Small intestine (tissue), 16 donors: ENCODE data around the gene GTF2A2. TPM values are rescaled to one million over a fixed set of nuclear protein-coding genes. Genes with fewer than 3 reads are reported as not detected.
"Not testable (repeated sequence)": the region's sequence is repeated elsewhere in the genome, so short reads cannot be mapped to it uniquely, and the experiment has no call there.

Source experiments
- DNase-seq, 2 donors: peaks; one replicate each; pipeline versions ENCODE4 v3.0.0 to v3.0.0-alpha.2; 2013
- FAIRE-seq: peaks from 2 replicates; lab custom pipeline; 2012; peaks lifted over from hg19 to GRCh38; lab: Jason Lieb, UNC
- H3K27ac ChIP-seq, 3 donors: one replicate each; pipeline ENCODE4 v1.5.1; 2013; ENCODE audit warnings: low read length in 2 of 3, mild to moderate bottlenecking in 2 of 3, control low read depth in 1 of 3, inconsistent platforms in 1 of 3, low read depth in 1 of 3, moderate library complexity in 1 of 3
- H3K27me3 ChIP-seq, 3 donors: one replicate each; pipeline ENCODE4 v1.6.1; 2013; ENCODE audit warnings: low read length in 3 of 3, inconsistent platforms in 1 of 3; ENCODE audit not compliant: control insufficient read depth in 3 of 3, insufficient read depth in 3 of 3
- H3K36me3 ChIP-seq, 3 donors: one replicate each; pipeline ENCODE4 v1.6.1; 2013; ENCODE audit warnings: low read length in 3 of 3, inconsistent platforms in 1 of 3, low read depth in 1 of 3, mild to moderate bottlenecking in 1 of 3, moderate library complexity in 1 of 3; ENCODE audit not compliant: control insufficient read depth in 3 of 3, insufficient read depth in 2 of 3
- H3K4me1 ChIP-seq, 3 donors: one replicate each; pipeline ENCODE4 v1.6.1; 2013; ENCODE audit warnings: low read length in 2 of 3, inconsistent platforms in 1 of 3, low read depth in 1 of 3, mild to moderate bottlenecking in 1 of 3, moderate library complexity in 1 of 3; ENCODE audit not compliant: control insufficient read depth in 3 of 3, insufficient read depth in 2 of 3
- H3K4me3 ChIP-seq, 3 donors: one replicate each; pipeline ENCODE4 v1.5.1; 2013; ENCODE audit warnings: low read length in 3 of 3, control low read depth in 1 of 3, inconsistent platforms in 1 of 3, low read depth in 1 of 3, mild to moderate bottlenecking in 1 of 3, moderate library complexity in 1 of 3
- H3K9me3 ChIP-seq, 2 donors: one replicate each; pipeline ENCODE4 v1.6.1; 2013; ENCODE audit warnings: low read depth in 1 of 2, low read length in 1 of 2; ENCODE audit not compliant: control insufficient read depth in 2 of 2, insufficient read depth in 1 of 2
- WGBS, 3 donors: extraction: QIAGEN DNeasy Blood & Tissue Kit; methylation state at CpG; one replicate each; pipeline ENCODE4 v1.1.7; 2013; 5-methylcytosine and 5-hydroxymethylcytosine counted together
- long read RNA-seq, 10 donors: transcript quantifications; one replicate each; lab custom pipeline, GENCODE V29; 2026
- polyA plus RNA-seq, 4 donors: library from polyadenylated mRNA; stranded (reverse) in 3 of 4; unstranded in 1 of 4; fragments of 200-250 nt in 3 of 4; fragments of 120-200 nt in 1 of 4; gene quantifications; one replicate each; pipeline versions ENCODE4 v1.2.1 to v1.2.3, GENCODE V29; 2013
- donor health status: healthy with polysubstance abuse.
- donor health status: control.
- donor health status: control.
- donor health status: Bipolar disorder and iron deficiency.
- donor health status: healthy.

The GTF2A2 gene, protein sequence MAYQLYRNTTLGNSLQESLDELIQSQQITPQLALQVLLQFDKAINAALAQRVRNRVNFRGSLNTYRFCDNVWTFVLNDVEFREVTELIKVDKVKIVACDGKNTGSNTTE
- polyA plus RNA-seq = 10 to 100 TPM; 46.5 to 87.8 (median 61.4) TPM
- long read RNA-seq, donor 1 = 0 reads
- long read RNA-seq, donor 2, transcript GTF2A2-202 (5 exons, 1,582 nt) = major isoform, 27 of 28 reads
- long read RNA-seq, donor 2, partial matches to known transcripts = 0 of 28 reads
- long read RNA-seq, donor 2, other reads (novel, unspliced or antisense) = 0 of 28 reads
- long read RNA-seq, donor 3, transcript GTF2A2-202 (5 exons, 1,582 nt) = major isoform, 21 of 22 reads
- long read RNA-seq, donor 3, partial matches to known transcripts = 0 of 22 reads
- long read RNA-seq, donor 3, other reads (novel, unspliced or antisense) = 0 of 22 reads
- long read RNA-seq, donor 4, partial matches to known transcripts = 0 of 1 reads
- long read RNA-seq, donor 4, other reads (novel, unspliced or antisense) = 0 of 1 reads
- long read RNA-seq, donor 5, partial matches to known transcripts = 0 of 2 reads
- long read RNA-seq, donor 5, other reads (novel, unspliced or antisense) = 0 of 2 reads
- long read RNA-seq, donor 6, transcript GTF2A2-202 (5 exons, 1,582 nt) = major isoform, 32 of 34 reads
- long read RNA-seq, donor 6, partial matches to known transcripts = 0 of 34 reads
- long read RNA-seq, donor 6, other reads (novel, unspliced or antisense) = 0 of 34 reads
- long read RNA-seq, donor 7, transcript GTF2A2-202 (5 exons, 1,582 nt) = major isoform, 76 of 90 reads
- long read RNA-seq, donor 7, transcript GTF2A2-201 (3 exons, 518 nt) = minor isoform, 7 of 90 reads
- long read RNA-seq, donor 7, partial matches to known transcripts = 0 of 90 reads
- long read RNA-seq, donor 7, other reads (novel, unspliced or antisense) = 5 of 90 reads
- long read RNA-seq, donor 8, partial matches to known transcripts = 0 of 3 reads
- long read RNA-seq, donor 8, other reads (novel, unspliced or antisense) = 0 of 3 reads
- long read RNA-seq, donor 9, transcript GTF2A2-202 (5 exons, 1,582 nt) = major isoform, 9 of 11 reads
- long read RNA-seq, donor 9, partial matches to known transcripts = 0 of 11 reads
- long read RNA-seq, donor 9, other reads (novel, unspliced or antisense) = 0 of 11 reads
- long read RNA-seq, donor 10, transcript GTF2A2-202 (5 exons, 1,582 nt) = major isoform, 44 of 45 reads
- long read RNA-seq, donor 10, partial matches to known transcripts = 0 of 45 reads
- long read RNA-seq, donor 10, other reads (novel, unspliced or antisense) = 0 of 45 reads

GRCh38 chr15:59656897-59657634, at the start of gene GTF2A2:
Gene GTF2A2 (minus strand): TSS chr15:59657515. CDS start chr15:59652277, 5,238 bp downstream.
- peak; percentile 96 to 97 for DNase-seq

DNA sequence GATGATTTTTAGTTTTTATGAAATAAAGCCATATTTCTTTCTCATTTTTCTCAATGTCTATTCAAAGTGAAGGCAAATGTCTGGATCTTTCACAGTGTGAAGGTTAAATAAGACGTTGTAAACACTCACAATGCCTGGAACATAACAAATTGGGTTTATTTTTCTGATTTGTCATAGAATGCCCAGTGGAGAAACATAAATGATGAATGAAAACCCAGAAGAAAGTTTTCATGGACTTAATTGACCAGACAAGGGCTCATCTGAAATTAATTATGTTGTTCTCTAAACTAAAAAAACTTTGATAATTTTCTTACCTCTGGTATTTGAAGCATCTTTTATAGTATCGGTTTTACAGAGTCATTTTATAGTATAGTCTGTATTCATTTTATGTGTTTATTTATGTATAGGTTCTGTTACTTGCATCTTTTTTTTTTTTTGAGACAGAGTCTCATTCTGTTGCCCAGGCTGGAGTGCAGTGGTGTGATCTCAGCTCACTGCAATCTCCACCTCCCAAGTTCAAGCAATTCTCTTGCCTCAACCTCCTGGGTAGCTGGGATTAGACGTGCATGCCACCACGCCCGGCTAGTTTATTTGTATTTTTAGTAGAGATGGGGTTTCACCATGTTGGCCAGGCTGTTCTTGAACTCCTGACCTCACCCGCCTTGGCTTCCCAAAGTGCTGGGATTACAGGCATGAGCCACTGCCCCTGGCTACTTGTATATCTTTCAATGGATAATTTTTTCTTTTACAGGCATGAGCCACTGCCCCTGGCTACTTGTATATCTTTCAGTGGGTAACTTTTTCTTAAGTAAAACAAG, 46.9 kb upstream of the GTF2A2 start:
- Histone ChIP-seq H3K36me3 (no peaks in the 10 kb centered on the region), H3K9me3 (no peaks in the 10 kb centered on the region), H3K27ac (no peak overlapping the region), H3K27me3 (no peaks in the 10 kb centered on the region), H3K4me3 (no peak overlapping the region), H3K4me1 (no peaks in the 10 kb centered on the region)
- FAIRE-seq (no peak), DNase-seq (no peak)
- WGBS, 3 donors = 70 to 74% (median 72%) methylated on average over 6 of the region's 6 CpGs

More at GRCh38 chr15:59656897-59657634, at the start of gene GTF2A2:
- no peak for FAIRE-seq
- peaks cover 0 to 7% (median 5%) of the 10 kb centered on the region in 3 donors for H3K36me3 ChIP-seq
- peak within 1 kb of the TSS; percentile 91 to 95 (median 94) for H3K4me3 ChIP-seq
- no peaks in the 10 kb centered on the region for H3K27me3 ChIP-seq
- peak within 1 kb of the TSS; percentile 82 to 95 (median 85) for H3K27ac ChIP-seq
- H3K4me1 ChIP-seq = peaks cover 3 to 7% (median 7%) of the 10 kb centered on the region in 3 donors
- no peaks in the 10 kb centered on the region for H3K9me3 ChIP-seq
- WGBS, 3 donors = 0% methylated on average over 46 to 59 of the region's 59 CpGs

- Histone ChIP-seq H3K36me3 (no peaks in the 10 kb centered on the region), H3K9me3 (no peaks in the 10 kb centered on the region), H3K4me1 (no peaks in the 10 kb centered on the region), H3K27me3 (no peaks in the 10 kb centered on the region), H3K4me3 (no peak overlapping the region), H3K27ac (no peak overlapping the region)
- no peak for FAIRE-seq
- no peak for DNase-seq
Observed at GRCh38 chr15:59702351-59702750, 45.0 kb upstream of the GTF2A2 start.

GRCh38 chr15:59701880-59702279, 44.6 kb upstream of the GTF2A2 start:
- 88 to 90% (median 89%) methylated on average over 4 of the region's 4 CpGs for WGBS, 3 donors
- no peak for FAIRE-seq
- H3K9me3 ChIP-seq = no peaks in the 10 kb centered on the region

GRCh38 chr15:59699810-59700431, 42.6 kb upstream of the GTF2A2 start:
- WGBS, 3 donors = 44 to 82% (median 68%) methylated on average over 4 of the region's 4 CpGs
- no peaks in the 10 kb centered on the region for H3K9me3 ChIP-seq
- FAIRE-seq (no peak), DNase-seq (no peak)
- H3K4me3 ChIP-seq = no peak overlapping the region
- no peaks in the 10 kb centered on the region for H3K4me1 ChIP-seq
- no peaks in the 10 kb centered on the region for H3K36me3 ChIP-seq
- no peak overlapping the region for H3K27ac ChIP-seq
- no peaks in the 10 kb centered on the region for H3K27me3 ChIP-seq

More at GRCh38 chr15:59701880-59702279, 44.6 kb upstream of the GTF2A2 start:
- H3K27me3 ChIP-seq = no peaks in the 10 kb centered on the region
- H3K4me1 ChIP-seq = no peaks in the 10 kb centered on the region
- H3K36me3 ChIP-seq = no peaks in the 10 kb centered on the region
- DNase-seq = no peak
- H3K4me3 ChIP-seq = no peak overlapping the region
- H3K27ac ChIP-seq = no peak overlapping the region

- 91 to 98% (median 95%) methylated on average over 4 of the region's 4 CpGs for WGBS, 3 donors
- H3K4me3 ChIP-seq, H3K27me3 ChIP-seq, H3K27ac ChIP-seq, H3K9me3 ChIP-seq, H3K4me1 ChIP-seq, DNase-seq, FAIRE-seq, H3K36me3 ChIP-seq: not testable (repeated sequence)
Observed at GRCh38 chr15:59698065-59698464, 40.8 kb upstream of the GTF2A2 start.

GRCh38 chr15:59696332-59696731, 39.0 kb upstream of the GTF2A2 start:
- Histone ChIP-seq H3K4me1 (no peaks in the 10 kb centered on the region), H3K36me3 (no peaks in the 10 kb centered on the region), H3K27ac (no peak overlapping the region), H3K27me3 (no peaks in the 10 kb centered on the region), H3K4me3 (no peak overlapping the region), H3K9me3 (no peaks in the 10 kb centered on the region)
- DNase-seq (peak; percentile 30 to 43), FAIRE-seq (no peak)
- WGBS, 3 donors = 17 to 64% (median 54%) methylated on average over 4 of the region's 4 CpGs
